Right lobe of liver (tissue), 6 donors: Measurements from ENCODE around the gene FHIT. TPM values are rescaled to one million over a fixed set of nuclear protein-coding genes. Genes with fewer than 3 reads are reported as not detected.

Source experiments
- ATAC-seq, 4 donors: fragments of 200-7000 bp; cut with Tn5 transposase; one replicate each; pipeline ENCODE4 v1.9.1; 2020; ENCODE audit warnings: mild to moderate bottlenecking in 4 of 4, moderate library complexity in 4 of 4
- DNase-seq, 3 donors: peaks; one replicate each; pipeline ENCODE4 v3.0.0-alpha.2; 2020
- H3K27ac ChIP-seq, 3 donors: fragments of 200-600 bp; one replicate each; pipeline ENCODE4 v1.8.0; 2022
- H3K27me3 ChIP-seq, 2 donors: fragments of 200-600 bp; one replicate each; pipeline ENCODE4 v1.8.0; 2022
- H3K36me3 ChIP-seq, 4 donors: fragments of 200-600 bp; sonication (generic) in 1 of 4; one replicate each; pipeline versions ENCODE4 v1.5.1 to v1.8.0; 2017 to 2022; ENCODE audit warnings: control low read depth in 1 of 4
- H3K4me1 ChIP-seq, 4 donors: fragments of 200-600 bp; sonication (generic) in 1 of 4; one replicate each; pipeline versions ENCODE4 v1.5.1 to v1.8.0; 2017 to 2022; ENCODE audit warnings: control low read depth in 1 of 4
- H3K4me3 ChIP-seq, 3 donors: fragments of 200-600 bp; one replicate each; pipeline ENCODE4 v1.8.0; 2022
- H3K9me3 ChIP-seq, 4 donors: fragments of 200-600 bp; sonication (generic) in 1 of 4; one replicate each; pipeline versions ENCODE4 v1.5.1 to v1.8.0; 2017 to 2022; ENCODE audit warnings: control low read depth in 1 of 4
- CTCF ChIP-seq, 4 donors: fragments of 200-600 bp in 3 of 4; fragments of 450-650 bp in 1 of 4; IDR thresholded peaks; one replicate each; pipeline versions ENCODE4 v1.5.1 to v1.8.0; 2016 to 2022; ENCODE audit warnings: antibody characterized with exemption in 4 of 4, mild to moderate bottlenecking in 2 of 4
- POLR2A ChIP-seq: fragments of 450-650 bp; IDR thresholded peaks from one replicate; pipeline ENCODE4 v1.6.1; 2017; ENCODE audit warnings: antibody characterized with exemption, mild to moderate bottlenecking
- WGBS: methylation state at CpG from one replicate; pipeline ENCODE4 v1.1.6; 2018; ENCODE audit warnings: low coverage, low lambda C conversion rate; ENCODE audit not compliant: insufficient coverage; ENCODE audit errors: missing lambda C conversion rate; 5-methylcytosine and 5-hydroxymethylcytosine counted together
- intact Hi-C, 2 donors: fragments of 100-400 bp; cut with DNase I; formaldehyde crosslinking; loops; one replicate each; pipeline versions ENCODE4 v1.11.2 to v1.14.1; 2022
- total RNA-seq, 6 experiments: library from RNA; depleted of rRNA in 2 of 6; stranded (reverse); fragments of >200 nt in 2 of 6; fragmentation: NEBNext Ultra II Directional in 3 of 6; extraction: Animal tissue kit (Norgen Biotek cat#: 25700) in 3 of 6; gene quantifications; one replicate each; pipeline versions ENCODE4 v1.1.0 to v1.2.4, GENCODE V29; 2016 to 2023
- donor health status: DM: no; HTN: yes; CAD: no.
- donor health status: DM: no; HTN: no; CAD: no.
- donor health status: DM: no; HTN: no; CAD: no.
- donor health status: DM: no; HTN: yes; CAD: no.
- donor health status: DM: no; HTN: yes; CAD: no.

FHIT gene
- total RNA-seq, 6 experiments from 2014 or later: 6.6 to 11.2 (median 8.0) TPM

GRCh38 chr3:60076331-60076730 lies 1174.9 kb downstream of the FHIT start:
- H3K4me1 ChIP-seq: no peaks in the 10 kb centered on the region
- H3K9me3 ChIP-seq: no peaks in the 10 kb centered on the region
- ATAC-seq (peak in 2 of 4 donors; percentile 23 to 38), DNase-seq (no peak)
- no peak overlapping the region for H3K4me3 ChIP-seq
- intact Hi-C loops: no loop called here
- H3K27ac ChIP-seq: no peak overlapping the region
- H3K27me3 ChIP-seq: no peaks in the 10 kb centered on the region
- TF ChIP-seq CTCF (IDR thresholded peaks at IDR 0.05) (no peak), POLR2A (no peak)
- H3K36me3 ChIP-seq: no peaks in the 10 kb centered on the region
- 23% methylated on average over 1 of the region's 1 CpG for WGBS

GRCh38 chr3:60073942-60074341 lies 1177.3 kb downstream of the FHIT start:
- intact Hi-C loops: no loop called here
- Histone ChIP-seq H3K4me3 (no peak overlapping the region), H3K36me3 (no peaks in the 10 kb centered on the region), H3K4me1 (no peaks in the 10 kb centered on the region), H3K27me3 (no peaks in the 10 kb centered on the region), H3K9me3 (no peaks in the 10 kb centered on the region), H3K27ac (no peak overlapping the region)
- TF ChIP-seq POLR2A: no peak
- TF ChIP-seq CTCF (IDR thresholded peaks at IDR 0.05): no peak
- DNase-seq (no peak), ATAC-seq (no peak)

GRCh38 chr3:60073228-60073627 lies 1178.0 kb downstream of the FHIT start:
- DNase-seq: no peak

GRCh38 chr3:60070366-60070765 lies 1180.9 kb downstream of the FHIT start:
- Histone ChIP-seq H3K27me3 (no peaks in the 10 kb centered on the region), H3K4me1 (no peaks in the 10 kb centered on the region), H3K27ac (no peak overlapping the region), H3K4me3 (no peak overlapping the region), H3K36me3 (no peaks in the 10 kb centered on the region), H3K9me3 (no peaks in the 10 kb centered on the region)
- no peak for TF ChIP-seq POLR2A
- TF ChIP-seq CTCF (IDR thresholded peaks at IDR 0.05): no peak
- WGBS: 100% methylated on average over 2 of the region's 3 CpGs
- intact Hi-C loops: no loop called here
- DNase-seq: no peak
- no peak for ATAC-seq

More at GRCh38 chr3:60073228-60073627, 1178.0 kb downstream of the FHIT start:
- intact Hi-C loops: no loop called here
- no peak for ATAC-seq
- TF ChIP-seq CTCF (IDR thresholded peaks at IDR 0.05): no peak
- TF ChIP-seq POLR2A: no peak
- H3K4me3 ChIP-seq: no peak overlapping the region
- H3K9me3 ChIP-seq: no peaks in the 10 kb centered on the region
- no peak overlapping the region for H3K27ac ChIP-seq
- 84% methylated on average over 4 of the region's 4 CpGs for WGBS
- no peaks in the 10 kb centered on the region for H3K36me3 ChIP-seq
- H3K27me3 ChIP-seq: no peaks in the 10 kb centered on the region
- H3K4me1 ChIP-seq: no peaks in the 10 kb centered on the region

- H3K4me3 ChIP-seq: no peak overlapping the region
- no peaks in the 10 kb centered on the region for H3K27me3 ChIP-seq
- no peak for ATAC-seq
- DNase-seq: no peak
- WGBS: 100% methylated on average over 2 of the region's 2 CpGs
- intact Hi-C loops: no loop called here
- no peaks in the 10 kb centered on the region for H3K9me3 ChIP-seq
- TF ChIP-seq POLR2A (no peak), CTCF (IDR thresholded peaks at IDR 0.05) (no peak)
- no peaks in the 10 kb centered on the region for H3K4me1 ChIP-seq
- H3K36me3 ChIP-seq: no peaks in the 10 kb centered on the region
- no peak overlapping the region for H3K27ac ChIP-seq
Observed at GRCh38 chr3:60065227-60065868, 1185.9 kb downstream of the FHIT start.
